H1 (cell line): Measurements from ENCODE around the gene CTTNBP2NL. TPM values are rescaled to one million over a fixed set of nuclear protein-coding genes. Genes with fewer than 3 reads are reported as not detected.

Experiments
- CTCF ChIA-PET: fragments of 300-600 bp; sonication (Branson Sonifier 250); formaldehyde crosslinking; loops from one replicate; lab custom pipeline; 2021; ENCODE audit not compliant: partially characterized antibody; lab: Charles Lee
- POLR2A ChIA-PET: fragments of 300-600 bp; sonication (Branson Sonifier 250); formaldehyde crosslinking; loops from one replicate; lab custom pipeline; 2021; ENCODE audit warnings: inconsistent platforms; ENCODE audit not compliant: partially characterized antibody; lab: Charles Lee
- DNase-seq, 2 experiments: peaks; one replicate each; pipeline versions ENCODE4 v3.0.0 to v3.0.0-alpha.2; 2010 to 2022; ENCODE audit warnings: low spot score in 2 of 2, low read depth in 1 of 2, mixed read lengths in 1 of 2
- FAIRE-seq: peaks from 2 replicates; lab custom pipeline; 2011; peaks lifted over from hg19 to GRCh38; lab: Jason Lieb, UNC
- H2AFZ ChIP-seq: 2 replicates; pipeline ENCODE4 v1.8.1; 2012; ENCODE audit warnings: low read length, inconsistent platforms
- H2AK5ac ChIP-seq: 2 replicates; pipeline ENCODE4 v1.6.1; 2013; ENCODE audit warnings: low read depth, low read length
- H2BK120ac ChIP-seq: replicated peaks from 2 replicates; pipeline ENCODE3; 2013; ENCODE audit warnings: low read depth, low read length, inconsistent platforms
- H2BK12ac ChIP-seq: 2 replicates; pipeline ENCODE4 v1.6.1; 2013; ENCODE audit warnings: low read depth, low read length
- H2BK15ac ChIP-seq: 2 replicates; pipeline ENCODE4 v1.6.1; 2013; ENCODE audit warnings: low read length
- H2BK20ac ChIP-seq: 2 replicates; pipeline ENCODE4 v1.6.1; 2013; ENCODE audit warnings: low read length
- H2BK5ac ChIP-seq: 2 replicates; pipeline ENCODE4 v1.6.1; 2013; ENCODE audit warnings: low read depth, low read length
- H3K14ac ChIP-seq: 2 replicates; pipeline ENCODE4 v1.6.1; 2013; ENCODE audit warnings: inconsistent platforms; ENCODE audit not compliant: insufficient read length
- H3K18ac ChIP-seq: 2 replicates; pipeline ENCODE4 v1.6.1; 2013; ENCODE audit warnings: low read length; ENCODE audit errors: extremely low read depth
- H3K23ac ChIP-seq: 2 replicates; pipeline ENCODE4 v1.6.1; 2013; ENCODE audit warnings: inconsistent platforms; ENCODE audit not compliant: insufficient read length
- H3K23me2 ChIP-seq: 2 replicates; pipeline ENCODE4 v1.6.1; 2013; ENCODE audit warnings: low read depth, low read length
- H3K27ac ChIP-seq: 2 replicates; pipeline ENCODE4 v1.6.1; 2011; ENCODE audit warnings: low read depth, low read length, inconsistent platforms
- H3K27me3 ChIP-seq, 4 experiments: replicated peaks in 1 of 4; 1 replicate in 1 of 4; 2 replicates in 3 of 4; pipeline versions ENCODE4 v1.6.1 to v1.8.1; 2011 to 2013; ENCODE audit warnings: low read length in 3 of 4, mild to moderate bottlenecking in 3 of 4, inconsistent platforms in 2 of 4, mixed read lengths in 2 of 4, moderate library complexity in 1 of 4; ENCODE audit not compliant: control insufficient read depth in 3 of 4, insufficient read depth in 3 of 4; ENCODE audit errors: extremely low read depth in 1 of 4
- H3K36me3 ChIP-seq, 4 experiments: 2 replicates each; pipeline versions ENCODE4 v1.6.1 to v1.8.1; 2011 to 2013; ENCODE audit warnings: mild to moderate bottlenecking in 4 of 4, low read length in 3 of 4, moderate library complexity in 2 of 4, control low read depth in 1 of 4, inconsistent platforms in 1 of 4; ENCODE audit not compliant: insufficient read depth in 4 of 4, control insufficient read depth in 2 of 4
- H3K4ac ChIP-seq: replicated peaks from 2 replicates; pipeline ENCODE3; 2013; ENCODE audit warnings: low read length, low read depth, mixed read lengths, inconsistent platforms; ENCODE audit not compliant: insufficient read length
- H3K4me1 ChIP-seq, 4 experiments: replicated peaks in 1 of 4; 1 replicate in 1 of 4; 2 replicates in 3 of 4; pipeline versions ENCODE4 v1.6.1 to v1.8.1; 2011 to 2013; ENCODE audit warnings: low read length in 3 of 4, inconsistent platforms in 2 of 4, mixed read lengths in 1 of 4; ENCODE audit not compliant: insufficient read depth in 4 of 4, control insufficient read depth in 3 of 4
- H3K4me2 ChIP-seq, 2 experiments: 2 replicates each; pipeline versions ENCODE4 v1.6.1 to v1.8.1; 2011 to 2013; ENCODE audit warnings: low read depth in 2 of 2, low read length in 2 of 2, control low read depth in 1 of 2, inconsistent platforms in 1 of 2, mild to moderate bottlenecking in 1 of 2; ENCODE audit not compliant: insufficient read depth in 1 of 2
- H3K4me3 ChIP-seq, 4 experiments: fragments of 200-600, 300-600 bp in 1 of 4; sonication (generic), shearing (Covaris generic), sonication (Bioruptor Twin) in 1 of 4; 2 replicates each; pipeline versions ENCODE4 v1.5.1 to v1.8.1; 2011 to 2016; ENCODE audit warnings: low read length in 4 of 4, low read depth in 3 of 4, control low read depth in 2 of 4, inconsistent platforms in 2 of 4, mild to moderate bottlenecking in 2 of 4, mixed read lengths in 1 of 4, moderate library complexity in 1 of 4; ENCODE audit not compliant: insufficient read depth in 2 of 4; ENCODE audit errors: extremely low read depth in 1 of 4
- H3K56ac ChIP-seq: replicated peaks from 2 replicates; pipeline ENCODE3; 2013; ENCODE audit warnings: low read depth, mild to moderate bottlenecking, mixed read lengths, low read length, inconsistent platforms; ENCODE audit not compliant: insufficient read length
- H3K79me1 ChIP-seq: 2 replicates; pipeline ENCODE4 v1.6.1; 2013; ENCODE audit warnings: low read depth, low read length, control low read depth
- H3K79me2 ChIP-seq, 2 experiments: 2 replicates each; pipeline versions ENCODE4 v1.6.1 to v1.8.1; 2012 to 2013; ENCODE audit warnings: low read length in 2 of 2, mild to moderate bottlenecking in 2 of 2, inconsistent platforms in 1 of 2; ENCODE audit not compliant: insufficient read depth in 2 of 2, control insufficient read depth in 1 of 2
- H3K9ac ChIP-seq, 4 experiments: replicated peaks in 1 of 4; 1 replicate in 1 of 4; 2 replicates in 3 of 4; pipeline versions ENCODE4 v1.6.1 to v1.8.1; 2011 to 2013; ENCODE audit warnings: low read depth in 3 of 4, low read length in 3 of 4, control low read depth in 2 of 4, mild to moderate bottlenecking in 2 of 4, moderate library complexity in 2 of 4, inconsistent platforms in 1 of 4; ENCODE audit errors: extremely low read depth in 1 of 4
- H3K9me3 ChIP-seq, 2 experiments: 2 replicates each; pipeline versions ENCODE4 v1.6.1 to v1.8.1; 2012 to 2013; ENCODE audit warnings: mild to moderate bottlenecking in 2 of 2, moderate library complexity in 2 of 2, control low read depth in 1 of 2, inconsistent platforms in 1 of 2, low read depth in 1 of 2, low read length in 1 of 2, mixed read lengths in 1 of 2; ENCODE audit not compliant: insufficient read depth in 2 of 2
- H4K20me1 ChIP-seq, 2 experiments: replicated peaks in 1 of 2; 2 replicates each; pipeline versions ENCODE3 to v1.8.1; 2011 to 2013; ENCODE audit warnings: inconsistent platforms in 2 of 2, low read length in 2 of 2, mild to moderate bottlenecking in 1 of 2; ENCODE audit not compliant: insufficient read depth in 2 of 2, control insufficient read depth in 1 of 2
- H4K5ac ChIP-seq: 2 replicates; pipeline ENCODE4 v1.6.1; 2013; ENCODE audit warnings: low read length, low read depth, mixed read lengths, inconsistent platforms; ENCODE audit not compliant: insufficient read length
- H4K8ac ChIP-seq: 2 replicates; pipeline ENCODE4 v1.8.0; 2013; ENCODE audit warnings: mild to moderate bottlenecking, moderate library complexity, low read length, inconsistent platforms; ENCODE audit not compliant: insufficient read depth; ENCODE audit errors: extremely low read depth
- H4K91ac ChIP-seq: replicated peaks from 2 replicates; pipeline ENCODE3; 2013; ENCODE audit warnings: low read length, mixed read lengths, inconsistent platforms; ENCODE audit not compliant: insufficient read length
- ASH2L ChIP-seq: fragments of 200-600, 300-600 bp; sonication (generic); IDR thresholded peaks from one replicate; pipeline ENCODE4 v1.7.1; 2017; ENCODE audit warnings: low read length
- BACH1 ChIP-seq: IDR thresholded peaks from 2 replicates; pipeline ENCODE4 v1.6.1; 2012; ENCODE audit warnings: low read length, improper control_type of control experiment
- POLR2A ChIP-seq, 2 experiments: IDR thresholded peaks; 1 replicate in 1 of 2; 2 replicates in 1 of 2; pipeline ENCODE4 v1.6.1; 2011; ENCODE audit warnings: low read depth in 2 of 2, low read length in 2 of 2, mild to moderate bottlenecking in 2 of 2; ENCODE audit errors: control extremely low read depth in 1 of 2
- RFX5 ChIP-seq: IDR thresholded peaks from 2 replicates; pipeline ENCODE4 v1.6.1; 2011; ENCODE audit warnings: low read depth, low read length, improper control_type of control experiment, borderline replicate concordance
- SRF ChIP-seq: IDR thresholded peaks from 2 replicates; pipeline ENCODE4 v1.6.1; 2011; ENCODE audit warnings: mild to moderate bottlenecking, low read depth, low read length, moderate library complexity
- TAF1 ChIP-seq: IDR thresholded peaks from 2 replicates; pipeline ENCODE4 v1.6.1; 2011; ENCODE audit warnings: mild to moderate bottlenecking, low read depth, low read length
- TEAD4 ChIP-seq: IDR thresholded peaks from 2 replicates; pipeline ENCODE4 v1.6.1; 2012; ENCODE audit warnings: low read depth, low read length, inconsistent platforms, mixed read lengths
- ZNF274 ChIP-seq: IDR thresholded peaks from 2 replicates; pipeline ENCODE4 v1.7.0; 2012; ENCODE audit warnings: low read length, borderline replicate concordance; ENCODE audit errors: extremely low read depth
- WGBS, 2 experiments: shearing (Covaris generic) in 1 of 2; methylation state at CpG; one replicate each; pipeline versions ENCODE4 v1.1.6 to v1.1.7; 2013 to 2015; ENCODE audit warnings: low lambda C conversion rate in 2 of 2, mixed read lengths in 2 of 2, inconsistent platforms in 1 of 2, low coverage in 1 of 2, missing lambda C conversion rate in 1 of 2; ENCODE audit not compliant: insufficient replicate concordance in 2 of 2, insufficient coverage in 1 of 2, insufficient read length in 1 of 2; ENCODE audit errors: extremely low coverage in 1 of 2, missing lambda C conversion rate in 1 of 2; 5-methylcytosine and 5-hydroxymethylcytosine counted together
- polyA plus RNA-seq, 7 experiments: library from polyadenylated mRNA; depleted of rRNA in 3 of 7; stranded (reverse) in 5 of 7; unstranded in 2 of 7; fragments of >200 nt in 5 of 7; fragments of 200-250 nt in 2 of 7; gene quantifications; 1 replicate in 5 of 7; 2 replicates in 1 of 7; 4 replicates in 1 of 7; pipeline versions ENCODE4 v1.2.1 to v1.2.3, GENCODE V29; 2011 to 2013; ENCODE audit warnings: missing spikeins in 2 of 7, mixed read lengths in 2 of 7
- total RNA-seq: library from RNA; stranded (reverse); fragmentation: NEBNext Ultra II Directional; extraction: Animal tissue kit (Norgen Biotek cat#: 25700); gene quantifications from 2 replicates; pipeline ENCODE4 v1.2.1, GENCODE V29; 2021
- TF ChIP-seq, protein P1 (sequence below): IDR thresholded peaks from 2 replicates; pipeline ENCODE4 v1.6.1; 2011; ENCODE audit warnings: low read depth, mild to moderate bottlenecking, low read length; ENCODE audit not compliant: insufficient read depth

CTTNBP2NL gene
- total and polyA plus RNA-seq, 2 of the 8 experiments (the other 6 are each of a cell fraction or from before 2014, with no cell fraction given): 6.4 to 35.1 TPM

DNA sequence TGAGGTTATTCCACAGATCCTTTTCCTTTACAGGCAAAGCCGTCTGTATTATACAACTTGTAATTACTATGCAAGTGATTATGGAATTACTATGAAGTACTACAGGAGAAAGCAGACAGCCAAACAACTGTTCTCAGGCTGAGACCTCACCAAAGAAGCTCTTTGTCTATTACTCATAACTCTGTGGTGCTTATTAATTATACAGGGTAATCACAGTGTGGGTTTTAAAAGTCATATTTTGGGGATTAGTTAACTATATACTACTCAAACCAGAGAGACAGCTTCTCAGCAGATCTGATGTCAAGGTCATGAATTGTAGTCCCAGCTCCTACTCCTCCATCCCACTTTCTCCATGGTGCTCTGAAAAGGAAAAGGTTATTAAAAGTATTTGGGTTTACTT lies 49.6 kb downstream of the CTTNBP2NL start:
- no peak overlapping the region for H2AK5ac ChIP-seq
- no peak overlapping the region for H3K9ac ChIP-seq
- no peak overlapping the region for H3K4me3 ChIP-seq
- peaks cover 3 to 15% (median 7%) of the 10 kb centered on the region in 4 experiments; a peak in 5 of 8 replicates for H3K36me3 ChIP-seq
- DNase-seq (no peak), FAIRE-seq (no peak)
- no peak overlapping the region for H3K23ac ChIP-seq
- H3K14ac ChIP-seq: no peak overlapping the region
- no peak overlapping the region for H3K18ac ChIP-seq
- H3K4me1 ChIP-seq: no peaks in the 10 kb centered on the region
- no peak overlapping the region for H2BK15ac ChIP-seq
- no peaks in the 10 kb centered on the region for H3K9me3 ChIP-seq
- ChIA-PET CTCF (interaction anchor here (1.1 to 1.7 kb wide), 2 partner anchors 14 to 54 kb away, joined by 3 to 4 read pairs; no protein-coding TSS in a partner anchor), POLR2A (no interaction called here)
- H3K79me2 ChIP-seq: peaks cover 0 to 4% of the 10 kb centered on the region in 2 experiments; a peak in 1 of 4 replicates
- no peak overlapping the region for H4K8ac ChIP-seq
- H4K5ac ChIP-seq: no peak overlapping the region
- peaks cover 1 to 5% of the 10 kb centered on the region in 2 experiments for H4K20me1 ChIP-seq
- no peak overlapping the region for H3K27ac ChIP-seq
- no peaks in the 10 kb centered on the region for H3K23me2 ChIP-seq
- H2BK5ac ChIP-seq: no peak overlapping the region
- no peak overlapping the region for H3K4me2 ChIP-seq
- H3K4ac ChIP-seq: no peak overlapping the region
- H2BK12ac ChIP-seq: no peak overlapping the region
- no peak overlapping the region for H2AFZ ChIP-seq
- H3K27me3 ChIP-seq: no peaks in the 10 kb centered on the region
- H4K91ac ChIP-seq: no peak overlapping the region
- TF ChIP-seq SRF: no peak
- TF ChIP-seq ZNF274: no peak
- no peak for TF ChIP-seq ASH2L
- no peak for TF ChIP-seq TAF1
- TF ChIP-seq BACH1: no peak
- no peak for TF ChIP-seq RFX5
- no peak for TF ChIP-seq POLR2A (IDR thresholded peaks at IDR 0.05; ENCODE audit: control extremely low read depth in 1 of 2, low read depth in 2 of 2, low read length in 2 of 2)
- TF ChIP-seq, protein P1, sequence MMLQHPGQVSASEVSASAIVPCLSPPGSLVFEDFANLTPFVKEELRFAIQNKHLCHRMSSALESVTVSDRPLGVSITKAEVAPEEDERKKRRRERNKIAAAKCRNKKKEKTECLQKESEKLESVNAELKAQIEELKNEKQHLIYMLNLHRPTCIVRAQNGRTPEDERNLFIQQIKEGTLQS: no peak
- no peak for TF ChIP-seq TEAD4
- H2BK120ac ChIP-seq: no peak overlapping the region
- H3K79me1 ChIP-seq: no peaks in the 10 kb centered on the region
- H3K56ac ChIP-seq: no peak overlapping the region
- H2BK20ac ChIP-seq: no peak overlapping the region
- WGBS, 2 experiments: 96% methylated on average over 1 of the region's 1 CpG; no CpG with 5 or more reads in 1 of the 2 experiments
